Measurements from ENCODE around the gene TLDC2.

- TF ChIP-seq CTCF (IDR thresholded peaks at IDR 0.05) (peak in 1 of 2 donors; percentile 22), POLR2A (IDR thresholded peaks at IDR 0.05) (no peak), POLR2AphosphoS5 (IDR thresholded peaks at IDR 0.05) (no peak), EP300 (IDR thresholded peaks at IDR 0.05) (no peak)
Observed at GRCh38 chr20:36836591-36837269, 39.2 kb upstream of the TLDC2 start.
